Neutrophil (primary cell): Measurements from ENCODE around the gene FBXW11.

ENCODE experiments used
- H3K27ac ChIP-seq: fragments of 200-600 bp; sonication (generic); 2 replicates; pipeline ENCODE4 v1.5.1; 2016; ENCODE audit warnings: mild to moderate bottlenecking, moderate library complexity
- H3K27me3 ChIP-seq: fragments of 200-600 bp; sonication (generic); 2 replicates; pipeline ENCODE4 v1.6.0; 2016; ENCODE audit warnings: mild to moderate bottlenecking
- H3K36me3 ChIP-seq: fragments of 200-600 bp; sonication (generic); 2 replicates; pipeline ENCODE4 v1.5.1; 2017
- H3K4me1 ChIP-seq, 2 experiments: fragments of 200-600 bp in 1 of 2; sonication (generic) in 1 of 2; 1 replicate in 1 of 2; 2 replicates in 1 of 2; pipeline versions ENCODE4 v1.5.1 to v1.6.1; 2013 to 2016; ENCODE audit warnings: low read depth in 1 of 2, low read length in 1 of 2, mild to moderate bottlenecking in 1 of 2, moderate library complexity in 1 of 2; ENCODE audit not compliant: control insufficient read depth in 1 of 2, insufficient read depth in 1 of 2
- H3K4me3 ChIP-seq, 2 experiments: fragments of 200-600 bp in 1 of 2; sonication (generic) in 1 of 2; 1 replicate in 1 of 2; 2 replicates in 1 of 2; pipeline ENCODE4 v1.5.1; 2013 to 2016; ENCODE audit warnings: low read depth in 1 of 2, low read length in 1 of 2, mild to moderate bottlenecking in 1 of 2, moderate library complexity in 1 of 2
- H3K9me3 ChIP-seq: fragments of 200-600 bp; sonication (generic); 2 replicates; pipeline ENCODE4 v1.5.1; 2016
- TF ChIP-seq, protein P1 (sequence below): fragments of 200-600 bp; sonication (generic); IDR thresholded peaks from 2 replicates; pipeline ENCODE4 v1.5.1; 2016; ENCODE audit warnings: antibody characterized with exemption

FBXW11 gene

DNA sequence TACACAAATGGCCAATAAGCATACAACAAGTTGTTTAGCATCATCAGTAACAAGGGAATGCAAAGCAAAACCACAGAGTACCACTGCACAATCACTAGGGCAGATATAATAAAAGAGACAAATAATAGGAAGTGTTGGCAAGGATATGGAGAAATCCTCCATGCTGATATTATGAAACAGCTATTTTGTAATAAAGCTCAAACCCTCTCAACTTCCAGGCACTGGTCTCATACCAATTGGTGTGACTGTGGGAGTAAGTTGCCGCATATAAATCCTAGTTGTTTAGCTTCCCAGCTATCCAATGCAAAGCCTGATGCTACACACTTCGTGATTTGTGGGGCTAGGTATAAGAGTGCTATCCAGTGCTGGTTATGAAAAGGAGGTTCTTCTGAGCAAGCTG, 132.2 kb downstream of the FBXW11 start:
- no peaks in the 10 kb centered on the region for H3K27me3 ChIP-seq
- TF ChIP-seq, protein P1, sequence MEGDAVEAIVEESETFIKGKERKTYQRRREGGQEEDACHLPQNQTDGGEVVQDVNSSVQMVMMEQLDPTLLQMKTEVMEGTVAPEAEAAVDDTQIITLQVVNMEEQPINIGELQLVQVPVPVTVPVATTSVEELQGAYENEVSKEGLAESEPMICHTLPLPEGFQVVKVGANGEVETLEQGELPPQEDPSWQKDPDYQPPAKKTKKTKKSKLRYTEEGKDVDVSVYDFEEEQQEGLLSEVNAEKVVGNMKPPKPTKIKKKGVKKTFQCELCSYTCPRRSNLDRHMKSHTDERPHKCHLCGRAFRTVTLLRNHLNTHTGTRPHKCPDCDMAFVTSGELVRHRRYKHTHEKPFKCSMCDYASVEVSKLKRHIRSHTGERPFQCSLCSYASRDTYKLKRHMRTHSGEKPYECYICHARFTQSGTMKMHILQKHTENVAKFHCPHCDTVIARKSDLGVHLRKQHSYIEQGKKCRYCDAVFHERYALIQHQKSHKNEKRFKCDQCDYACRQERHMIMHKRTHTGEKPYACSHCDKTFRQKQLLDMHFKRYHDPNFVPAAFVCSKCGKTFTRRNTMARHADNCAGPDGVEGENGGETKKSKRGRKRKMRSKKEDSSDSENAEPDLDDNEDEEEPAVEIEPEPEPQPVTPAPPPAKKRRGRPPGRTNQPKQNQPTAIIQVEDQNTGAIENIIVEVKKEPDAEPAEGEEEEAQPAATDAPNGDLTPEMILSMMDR, result no peak
- H3K27ac ChIP-seq, result peak overlapping the region; percentile 85
- no peaks in the 10 kb centered on the region for H3K9me3 ChIP-seq
- H3K36me3 ChIP-seq, result peaks cover 6% of the 10 kb centered on the region
- peak overlapping the region; percentile 1 to 38 for H3K4me3 ChIP-seq
- H3K4me1 ChIP-seq, result peaks cover 75 to 84% of the 10 kb centered on the region in 2 experiments

DNA sequence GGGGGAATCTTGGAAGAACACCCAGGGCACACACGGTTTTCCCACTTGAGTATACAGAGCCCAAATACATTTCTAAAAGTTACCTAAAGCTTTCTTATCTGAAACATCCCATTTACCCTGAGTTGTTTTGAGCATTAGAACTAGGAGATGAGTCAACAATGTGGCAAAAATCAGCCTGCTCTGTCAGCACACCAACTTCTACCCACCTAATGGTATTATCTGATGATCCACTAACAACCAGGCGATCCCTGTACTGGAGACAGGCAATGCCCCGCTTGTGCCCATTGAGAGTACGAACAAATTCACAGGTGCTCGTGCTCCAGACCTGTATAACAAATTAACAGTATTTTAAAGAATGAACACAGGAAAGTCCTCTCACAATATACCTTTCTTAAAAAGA, 133.8 kb downstream of the FBXW11 start:
- peaks cover 83 to 91% of the 10 kb centered on the region in 2 experiments for H3K4me1 ChIP-seq
- no peaks in the 10 kb centered on the region for H3K9me3 ChIP-seq
- no peak overlapping the region for H3K4me3 ChIP-seq
- TF ChIP-seq, protein P1, result no peak
- peak overlapping the region; percentile 85 for H3K27ac ChIP-seq
- H3K36me3 ChIP-seq, result peaks cover 6% of the 10 kb centered on the region
- no peaks in the 10 kb centered on the region for H3K27me3 ChIP-seq

DNA sequence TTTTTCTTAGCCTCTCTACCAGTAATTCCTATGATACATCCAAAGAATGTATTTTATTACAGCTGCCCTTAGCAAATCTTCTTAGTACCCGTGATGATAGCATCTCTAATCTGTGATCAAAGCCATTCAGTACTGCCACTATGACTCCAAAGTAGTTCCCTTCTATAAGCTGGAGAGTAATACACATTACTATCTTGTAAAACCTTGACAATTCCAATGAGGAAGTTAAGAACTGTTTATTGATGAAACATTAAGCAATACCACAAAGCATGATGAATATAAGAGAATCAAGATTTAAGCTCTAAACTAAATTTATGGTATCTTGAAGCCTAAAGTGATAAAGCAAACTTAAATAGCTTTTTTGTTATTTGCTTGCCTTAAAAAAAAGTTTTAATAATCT, 134.7 kb downstream of the FBXW11 start:
- Histone ChIP-seq H3K36me3 (peaks cover 6% of the 10 kb centered on the region), H3K4me1 (peaks cover 88 to 98% of the 10 kb centered on the region in 2 experiments), H3K27me3 (no peaks in the 10 kb centered on the region), H3K4me3 (no peak overlapping the region), H3K27ac (peak overlapping the region; percentile 85), H3K9me3 (no peaks in the 10 kb centered on the region)
- TF ChIP-seq, protein P1, result no peak

DNA sequence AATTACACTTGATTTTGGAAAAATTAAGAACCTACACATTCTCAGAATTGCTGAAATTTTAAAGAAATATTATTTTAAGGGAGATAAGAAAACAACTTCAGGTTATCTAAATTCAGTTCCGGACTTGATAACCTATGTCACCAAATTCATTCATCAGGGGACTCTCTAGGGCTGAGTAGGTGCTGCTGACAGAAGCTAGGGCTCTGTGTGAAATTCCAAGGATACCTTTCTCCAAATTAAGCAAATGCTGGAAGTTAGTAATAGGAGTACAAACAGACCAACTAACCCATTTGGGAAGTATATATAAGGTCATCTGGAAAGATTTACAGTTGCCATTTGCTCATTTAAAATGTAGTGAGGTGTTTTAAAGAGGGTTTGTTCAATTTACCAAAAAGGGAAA, 136.5 kb downstream of the FBXW11 start:
- TF ChIP-seq, protein P1, result no peak
- Histone ChIP-seq H3K9me3 (no peaks in the 10 kb centered on the region), H3K36me3 (no peaks in the 10 kb centered on the region), H3K4me1 (peaks cover 97 to 98% of the 10 kb centered on the region in 2 experiments), H3K27me3 (no peaks in the 10 kb centered on the region), H3K4me3 (no peak overlapping the region), H3K27ac (peak overlapping the region; percentile 85)

DNA sequence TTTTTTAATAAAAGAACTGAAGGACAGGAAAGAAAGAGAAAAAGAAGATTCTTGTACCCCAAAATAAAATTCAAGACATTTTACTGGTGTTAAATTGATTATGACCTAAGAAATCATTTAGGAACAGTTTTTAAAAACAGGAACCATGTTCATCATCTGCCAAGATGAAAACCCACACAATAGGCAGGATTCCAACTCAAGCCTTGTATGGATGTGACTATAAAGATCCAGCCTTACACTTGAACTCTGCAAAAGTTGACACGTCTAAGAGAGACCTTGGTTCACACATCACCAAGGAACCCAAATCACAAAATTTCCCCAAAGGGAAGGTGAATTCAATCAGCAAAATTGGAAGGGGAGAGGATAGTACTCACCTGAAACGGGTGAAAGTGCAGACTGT, 138.2 kb downstream of the FBXW11 start:
- Histone ChIP-seq H3K4me3 (no peak overlapping the region), H3K27me3 (no peaks in the 10 kb centered on the region), H3K9me3 (no peaks in the 10 kb centered on the region), H3K4me1 (peaks cover 86 to 96% of the 10 kb centered on the region in 2 experiments), H3K36me3 (no peaks in the 10 kb centered on the region), H3K27ac (peak overlapping the region; percentile 85)
- TF ChIP-seq, protein P1, result no peak

DNA sequence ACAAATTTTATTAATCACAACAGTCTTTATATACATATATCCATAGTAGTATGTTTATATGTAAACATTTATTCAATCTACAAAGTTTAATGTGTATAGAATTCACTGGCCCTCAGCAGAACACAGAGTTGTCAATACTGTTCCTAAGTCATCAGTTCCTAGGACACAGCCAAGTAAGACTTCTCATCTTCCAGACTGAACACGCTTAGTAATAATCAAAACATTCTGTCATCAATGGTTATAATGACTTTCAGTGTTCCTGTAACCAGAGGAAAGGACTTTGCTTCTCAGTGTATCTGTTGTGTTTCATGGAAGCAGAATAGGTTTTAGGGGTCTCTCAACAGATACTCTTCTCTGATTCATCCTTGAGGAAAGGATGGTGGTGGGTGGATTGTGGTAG, 138.7 kb downstream of the FBXW11 start:
- no peak overlapping the region for H3K27ac ChIP-seq
- no peaks in the 10 kb centered on the region for H3K27me3 ChIP-seq
- H3K9me3 ChIP-seq, result no peaks in the 10 kb centered on the region
- H3K36me3 ChIP-seq, result no peaks in the 10 kb centered on the region
- TF ChIP-seq, protein P1, result no peak
- peaks cover 82 to 92% of the 10 kb centered on the region in 2 experiments for H3K4me1 ChIP-seq
- H3K4me3 ChIP-seq, result no peak overlapping the region
